GM23338 (cell line): ENCODE data around the gene UGT1A4. TPM values are rescaled to one million over a fixed set of nuclear protein-coding genes. Genes with fewer than 3 reads are reported as not detected.

Source experiments
- ATAC-seq: fragments of 200-7000 bp; cut with Tn5 transposase; 3 replicates; pipeline ENCODE4 v1.9.1; 2020
- DNase-seq: peaks from one replicate; pipeline ENCODE4 v3.0.0-alpha.2; 2015; ENCODE audit warnings: low spot score
- H2AFZ ChIP-seq: fragments of 200-600 bp; sonication (generic); 2 replicates; pipeline ENCODE4 v1.8.0; 2016; ENCODE audit warnings: antibody characterized with exemption, mild to moderate bottlenecking, moderate library complexity
- H3F3A ChIP-seq: fragments of 200-600 bp; sonication (generic); replicated peaks from 2 replicates; pipeline ENCODE4 v1.8.0; 2017; ENCODE audit warnings: antibody characterized with exemption, mixed run types, low read depth
- H3K27ac ChIP-seq: fragments of 200-600 bp; sonication (generic); 2 replicates; pipeline ENCODE4 v1.6.1; 2016; ENCODE audit warnings: low read depth
- H3K27me3 ChIP-seq: fragments of 200-600 bp; sonication (generic); 2 replicates; pipeline ENCODE4 v1.8.0; 2016; ENCODE audit warnings: mild to moderate bottlenecking, mixed run types, moderate library complexity; ENCODE audit not compliant: insufficient read depth
- H3K36me3 ChIP-seq: fragments of 200-600 bp; sonication (generic); 2 replicates; pipeline ENCODE4 v1.8.0; 2016; ENCODE audit warnings: mild to moderate bottlenecking; ENCODE audit not compliant: insufficient read depth
- H3K4me1 ChIP-seq: fragments of 200-600 bp; sonication (generic); 2 replicates; pipeline ENCODE4 v1.8.0; 2016; ENCODE audit warnings: mild to moderate bottlenecking, moderate library complexity; ENCODE audit not compliant: insufficient read depth
- H3K4me2 ChIP-seq: fragments of 200-600 bp; sonication (generic); 2 replicates; pipeline ENCODE4 v1.7.1; 2017; ENCODE audit warnings: mixed run types
- H3K4me3 ChIP-seq: fragments of 200-600 bp; sonication (generic); 2 replicates; pipeline ENCODE4 v1.6.1; 2016; ENCODE audit warnings: mixed run types
- H3K79me2 ChIP-seq: fragments of 200-600 bp; sonication (generic); replicated peaks from 2 replicates; pipeline ENCODE4 v1.8.0; 2017; ENCODE audit warnings: mild to moderate bottlenecking; ENCODE audit not compliant: insufficient read depth
- H3K9me2 ChIP-seq: fragments of 200-600 bp; sonication (generic); 2 replicates; pipeline ENCODE4 v1.8.0; 2017; ENCODE audit not compliant: insufficient read depth
- H4K20me1 ChIP-seq: fragments of 200-600 bp; sonication (generic); replicated peaks from 2 replicates; pipeline ENCODE4 v1.8.0; 2017; ENCODE audit warnings: mild to moderate bottlenecking; ENCODE audit not compliant: insufficient read depth
- H3K27ac Mint-ChIP-seq: 2 replicates; pipeline ENCODE4 v1.8.0; 2020; ENCODE audit warnings: inconsistent platforms, mild to moderate bottlenecking, moderate library complexity, mixed read lengths
- H3K27me3 Mint-ChIP-seq: 3 replicates; pipeline ENCODE4 v1.8.0; 2022; ENCODE audit warnings: low read depth, mild to moderate bottlenecking, moderate library complexity, mixed read lengths, inconsistent platforms; ENCODE audit not compliant: insufficient read depth, poor library complexity
- H3K36me3 Mint-ChIP-seq: 3 replicates; pipeline ENCODE4 v1.8.0; 2021; ENCODE audit warnings: low read depth, mild to moderate bottlenecking, inconsistent platforms, moderate library complexity, mixed read lengths
- H3K4me1 Mint-ChIP-seq: 3 replicates; pipeline ENCODE4 v1.8.0; 2020; ENCODE audit warnings: mild to moderate bottlenecking, inconsistent platforms, mixed read lengths
- H3K4me3 Mint-ChIP-seq: 3 replicates; pipeline ENCODE4 v1.8.0; 2021; ENCODE audit warnings: moderate library complexity, mild to moderate bottlenecking, inconsistent platforms, mixed read lengths
- H3K9me3 Mint-ChIP-seq: 3 replicates; pipeline ENCODE4 v1.8.0; 2020; ENCODE audit warnings: moderate library complexity, mild to moderate bottlenecking, inconsistent platforms, mixed read lengths
- CREB1 ChIP-seq: fragments of 250-450 bp; sonication (Bioruptor Pico); IDR thresholded peaks from 2 replicates; pipeline ENCODE4 v1.5.0; 2020; ENCODE audit warnings: low read depth, mild to moderate bottlenecking, moderate library complexity
- EZH2 ChIP-seq: fragments of 200-600 bp; sonication (generic); IDR thresholded peaks from one replicate; pipeline ENCODE4 v1.8.0; 2017; ENCODE audit warnings: antibody characterized with exemption, mild to moderate bottlenecking, low read depth; ENCODE audit not compliant: unreplicated experiment
- EZH2phosphoT487 ChIP-seq: fragments of 200-600 bp; sonication (generic); IDR thresholded peaks from one replicate; pipeline ENCODE4 v1.8.1; 2018; ENCODE audit warnings: antibody characterized with exemption; ENCODE audit not compliant: unreplicated experiment
- NANOG ChIP-seq: IDR thresholded peaks from 2 replicates; pipeline ENCODE4 v1.6.1; 2016; ENCODE audit warnings: antibody characterized with exemption, borderline replicate concordance
- POLR2AphosphoS5 ChIP-seq: IDR thresholded peaks from 2 replicates; pipeline ENCODE4 v1.6.1; 2016; ENCODE audit warnings: antibody characterized with exemption, low read depth
- STAT1 ChIP-seq: IDR thresholded peaks from one replicate; pipeline ENCODE4 v1.6.1; 2016; ENCODE audit warnings: antibody characterized with exemption; ENCODE audit not compliant: unreplicated experiment
- ZNF114 ChIP-seq: fragments of 250-450 bp; sonication (Bioruptor Pico); IDR thresholded peaks from 2 replicates; pipeline ENCODE4 v1.5.0; 2020; ENCODE audit warnings: mild to moderate bottlenecking, moderate library complexity
- ZNF331 ChIP-seq: fragments of 250-450 bp; sonication (Bioruptor Pico); IDR thresholded peaks from 2 replicates; pipeline ENCODE4 v1.5.0; 2020; ENCODE audit warnings: low read depth, mild to moderate bottlenecking, moderate library complexity
- polyA plus RNA-seq: library from polyadenylated mRNA; unstranded; fragments of >200 nt; fragmentation: Nextera tagmentation; extraction: Ambion mirVana; gene quantifications from 2 replicates; pipeline ENCODE4 v1.2.1, GENCODE V29; 2016
- total RNA-seq: library from RNA; depleted of rRNA; stranded (reverse); fragments of >200 nt; shearing (Covaris generic); gene quantifications from 2 replicates; pipeline ENCODE4 v1.2.3, GENCODE V29; 2014
- TF ChIP-seq, protein P1 (sequence below), 2 experiments: fragments of 200-600 bp in 1 of 2; sonication (generic) in 1 of 2; conservative IDR thresholded peaks; 2 replicates each; pipeline versions ENCODE4 v1.5.1 to v1.6.1; 2016 to 2017; ENCODE audit warnings: antibody characterized with exemption in 2 of 2, low read depth in 2 of 2, mild to moderate bottlenecking in 2 of 2, moderate library complexity in 1 of 2
- TF ChIP-seq, protein P2 (sequence below): IDR thresholded peaks from 2 replicates; pipeline ENCODE4 v1.6.1; 2016; ENCODE audit warnings: antibody characterized with exemption
- TF ChIP-seq, protein P3 (sequence below): IDR thresholded peaks from one replicate; pipeline ENCODE4 v1.6.1; 2018; ENCODE audit warnings: antibody characterized with exemption; ENCODE audit not compliant: unreplicated experiment

Gene UGT1A4
- total and polyA plus RNA-seq, 2 experiments from 2014 or later, result not detected

DNA sequence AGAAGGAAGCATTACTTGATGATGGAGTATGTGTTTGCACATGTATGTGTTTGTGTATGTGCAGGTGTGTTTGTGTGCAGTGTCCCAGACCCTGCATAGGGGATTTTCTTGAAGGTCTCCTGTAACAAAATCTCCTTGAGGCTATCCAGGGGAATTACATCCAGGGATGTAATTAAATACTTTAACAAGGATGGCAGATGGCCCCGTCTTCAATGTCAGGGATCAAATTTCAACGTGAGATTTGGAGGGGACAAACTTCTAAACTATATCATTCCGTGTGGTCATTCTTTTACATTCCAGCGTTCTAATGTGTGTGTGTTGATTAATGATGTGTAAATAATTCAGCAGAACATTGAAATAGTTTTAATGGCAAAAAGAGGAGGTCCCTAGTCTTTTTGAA, 43.5 kb upstream of the UGT1A4 start:
- H3K27me3 ChIP-seq, result no peaks in the 10 kb centered on the region
- H3K9me3 Mint-ChIP-seq, result no peaks in the 10 kb centered on the region; the same call in 2 of the 3 replicates
- H3K36me3 Mint-ChIP-seq, result no peaks in the 10 kb centered on the region
- no peak overlapping the region for H3K4me3 Mint-ChIP-seq
- H3K4me3 ChIP-seq, result no peak overlapping the region
- no peak overlapping the region for H3K27ac ChIP-seq
- H3K9me2 ChIP-seq, result no peaks in the 10 kb centered on the region
- no peak overlapping the region for H3K4me2 ChIP-seq
- H2AFZ ChIP-seq, result no peak overlapping the region
- ATAC-seq (peak; percentile 65; the same call in 2 of the 3 replicates), DNase-seq (peak; percentile 52)
- TF ChIP-seq, protein P1, sequence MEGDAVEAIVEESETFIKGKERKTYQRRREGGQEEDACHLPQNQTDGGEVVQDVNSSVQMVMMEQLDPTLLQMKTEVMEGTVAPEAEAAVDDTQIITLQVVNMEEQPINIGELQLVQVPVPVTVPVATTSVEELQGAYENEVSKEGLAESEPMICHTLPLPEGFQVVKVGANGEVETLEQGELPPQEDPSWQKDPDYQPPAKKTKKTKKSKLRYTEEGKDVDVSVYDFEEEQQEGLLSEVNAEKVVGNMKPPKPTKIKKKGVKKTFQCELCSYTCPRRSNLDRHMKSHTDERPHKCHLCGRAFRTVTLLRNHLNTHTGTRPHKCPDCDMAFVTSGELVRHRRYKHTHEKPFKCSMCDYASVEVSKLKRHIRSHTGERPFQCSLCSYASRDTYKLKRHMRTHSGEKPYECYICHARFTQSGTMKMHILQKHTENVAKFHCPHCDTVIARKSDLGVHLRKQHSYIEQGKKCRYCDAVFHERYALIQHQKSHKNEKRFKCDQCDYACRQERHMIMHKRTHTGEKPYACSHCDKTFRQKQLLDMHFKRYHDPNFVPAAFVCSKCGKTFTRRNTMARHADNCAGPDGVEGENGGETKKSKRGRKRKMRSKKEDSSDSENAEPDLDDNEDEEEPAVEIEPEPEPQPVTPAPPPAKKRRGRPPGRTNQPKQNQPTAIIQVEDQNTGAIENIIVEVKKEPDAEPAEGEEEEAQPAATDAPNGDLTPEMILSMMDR (conservative IDR thresholded peaks at IDR 0.05; ENCODE audit: low read depth in 2 of 2), result peak in 1 of 2 experiments; percentile 36; a peak in 1 of 4 replicates
- no peak for TF ChIP-seq ZNF114 (CRISPR knock-in tag)
- H3K79me2 ChIP-seq, result no peaks in the 10 kb centered on the region
- H3K4me1 ChIP-seq, result no peaks in the 10 kb centered on the region; the same call in 1 of the 2 replicates
- H4K20me1 ChIP-seq, result no peaks in the 10 kb centered on the region
- no peak overlapping the region for H3K27ac Mint-ChIP-seq
- peaks cover 6% of the 10 kb centered on the region; the same call in 2 of the 3 replicates for H3K4me1 Mint-ChIP-seq
- no peaks in the 10 kb centered on the region for H3F3A ChIP-seq
- H3K36me3 ChIP-seq, result no peaks in the 10 kb centered on the region
- no peaks in the 10 kb centered on the region for H3K27me3 Mint-ChIP-seq

DNA sequence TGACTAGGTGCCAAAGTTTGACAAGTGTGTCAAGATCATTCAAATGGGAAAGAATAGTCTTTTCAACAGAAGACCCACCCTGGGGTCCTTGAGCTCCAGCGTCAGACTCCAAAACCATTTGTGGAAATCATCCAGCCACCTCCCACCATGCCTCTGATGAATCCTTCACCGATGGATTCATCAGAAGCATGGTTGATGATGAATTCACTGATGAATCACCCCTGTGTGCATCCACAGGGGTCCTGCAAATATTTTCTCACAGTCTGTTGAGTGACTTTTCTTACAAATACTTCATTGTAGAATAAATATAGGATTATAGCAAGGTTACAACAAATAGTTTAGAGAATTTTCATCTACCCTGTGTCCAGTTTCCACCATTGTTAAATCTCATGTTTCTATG, 42.5 kb upstream of the UGT1A4 start:
- H3K9me2 ChIP-seq, result no peaks in the 10 kb centered on the region
- H3K4me3 Mint-ChIP-seq, result no peak overlapping the region
- no peaks in the 10 kb centered on the region; the same call in 2 of the 3 replicates for H3K9me3 Mint-ChIP-seq
- peaks cover 6% of the 10 kb centered on the region; the same call in 2 of the 3 replicates for H3K4me1 Mint-ChIP-seq
- H3K36me3 ChIP-seq, result no peaks in the 10 kb centered on the region
- no peak for TF ChIP-seq NANOG
- no peak for TF ChIP-seq EZH2phosphoT487
- no peak overlapping the region for H3K27ac ChIP-seq
- H3K79me2 ChIP-seq, result no peaks in the 10 kb centered on the region
- DNase-seq (no peak), ATAC-seq (no peak)
- H3F3A ChIP-seq, result no peaks in the 10 kb centered on the region
- H2AFZ ChIP-seq, result no peak overlapping the region
- no peaks in the 10 kb centered on the region for H3K27me3 Mint-ChIP-seq
- no peak overlapping the region for H3K4me3 ChIP-seq
- no peaks in the 10 kb centered on the region for H3K27me3 ChIP-seq
- H3K27ac Mint-ChIP-seq, result no peak overlapping the region
- no peaks in the 10 kb centered on the region; the same call in 1 of the 2 replicates for H3K4me1 ChIP-seq
- no peaks in the 10 kb centered on the region for H3K36me3 Mint-ChIP-seq
- H3K4me2 ChIP-seq, result no peak overlapping the region
- H4K20me1 ChIP-seq, result no peaks in the 10 kb centered on the region

DNA sequence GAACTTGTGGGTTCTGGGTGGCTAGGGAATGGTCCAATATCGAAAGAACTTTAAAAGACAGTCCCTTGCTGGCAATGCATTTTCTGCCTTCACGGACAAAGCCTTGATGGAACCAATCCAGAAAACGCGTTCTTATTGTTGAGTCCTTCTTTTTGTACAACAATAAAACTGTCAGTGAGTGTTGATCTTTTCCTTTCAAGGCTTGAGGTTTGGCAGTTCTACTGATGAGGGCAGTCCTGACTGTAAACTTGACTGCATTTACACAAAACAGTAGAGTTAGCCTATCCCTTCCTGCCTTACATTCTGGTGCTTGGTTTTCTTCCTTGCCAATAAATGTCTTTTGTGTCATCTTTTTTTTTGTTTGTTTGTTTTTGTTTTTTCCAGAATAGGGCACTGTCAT, 39.3 kb upstream of the UGT1A4 start:
- Histone ChIP-seq H3K4me2 (no peak overlapping the region), H3K79me2 (no peaks in the 10 kb centered on the region), H3K36me3 (no peaks in the 10 kb centered on the region), H3K4me1 (no peaks in the 10 kb centered on the region; the same call in 1 of the 2 replicates), H3K4me3 (no peak overlapping the region), H3K9me2 (no peaks in the 10 kb centered on the region), H2AFZ (no peak overlapping the region), H3K27me3 (no peaks in the 10 kb centered on the region), H3F3A (no peaks in the 10 kb centered on the region), H3K27ac (no peak overlapping the region), H4K20me1 (no peaks in the 10 kb centered on the region)
- no peak overlapping the region for H3K27ac Mint-ChIP-seq
- no peaks in the 10 kb centered on the region; the same call in 2 of the 3 replicates for H3K9me3 Mint-ChIP-seq
- TF ChIP-seq POLR2AphosphoS5 (no peak), EZH2 (no peak), NANOG (no peak), STAT1 (no peak), CREB1 (no peak), ZNF114 (CRISPR knock-in tag) (no peak), ZNF331 (CRISPR knock-in tag) (no peak)
- TF ChIP-seq, protein P1 (conservative IDR thresholded peaks at IDR 0.05; ENCODE audit: low read depth in 2 of 2), result no peak
- TF ChIP-seq, protein P2, sequence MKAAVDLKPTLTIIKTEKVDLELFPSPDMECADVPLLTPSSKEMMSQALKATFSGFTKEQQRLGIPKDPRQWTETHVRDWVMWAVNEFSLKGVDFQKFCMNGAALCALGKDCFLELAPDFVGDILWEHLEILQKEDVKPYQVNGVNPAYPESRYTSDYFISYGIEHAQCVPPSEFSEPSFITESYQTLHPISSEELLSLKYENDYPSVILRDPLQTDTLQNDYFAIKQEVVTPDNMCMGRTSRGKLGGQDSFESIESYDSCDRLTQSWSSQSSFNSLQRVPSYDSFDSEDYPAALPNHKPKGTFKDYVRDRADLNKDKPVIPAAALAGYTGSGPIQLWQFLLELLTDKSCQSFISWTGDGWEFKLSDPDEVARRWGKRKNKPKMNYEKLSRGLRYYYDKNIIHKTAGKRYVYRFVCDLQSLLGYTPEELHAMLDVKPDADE, result no peak
- TF ChIP-seq, protein P3, sequence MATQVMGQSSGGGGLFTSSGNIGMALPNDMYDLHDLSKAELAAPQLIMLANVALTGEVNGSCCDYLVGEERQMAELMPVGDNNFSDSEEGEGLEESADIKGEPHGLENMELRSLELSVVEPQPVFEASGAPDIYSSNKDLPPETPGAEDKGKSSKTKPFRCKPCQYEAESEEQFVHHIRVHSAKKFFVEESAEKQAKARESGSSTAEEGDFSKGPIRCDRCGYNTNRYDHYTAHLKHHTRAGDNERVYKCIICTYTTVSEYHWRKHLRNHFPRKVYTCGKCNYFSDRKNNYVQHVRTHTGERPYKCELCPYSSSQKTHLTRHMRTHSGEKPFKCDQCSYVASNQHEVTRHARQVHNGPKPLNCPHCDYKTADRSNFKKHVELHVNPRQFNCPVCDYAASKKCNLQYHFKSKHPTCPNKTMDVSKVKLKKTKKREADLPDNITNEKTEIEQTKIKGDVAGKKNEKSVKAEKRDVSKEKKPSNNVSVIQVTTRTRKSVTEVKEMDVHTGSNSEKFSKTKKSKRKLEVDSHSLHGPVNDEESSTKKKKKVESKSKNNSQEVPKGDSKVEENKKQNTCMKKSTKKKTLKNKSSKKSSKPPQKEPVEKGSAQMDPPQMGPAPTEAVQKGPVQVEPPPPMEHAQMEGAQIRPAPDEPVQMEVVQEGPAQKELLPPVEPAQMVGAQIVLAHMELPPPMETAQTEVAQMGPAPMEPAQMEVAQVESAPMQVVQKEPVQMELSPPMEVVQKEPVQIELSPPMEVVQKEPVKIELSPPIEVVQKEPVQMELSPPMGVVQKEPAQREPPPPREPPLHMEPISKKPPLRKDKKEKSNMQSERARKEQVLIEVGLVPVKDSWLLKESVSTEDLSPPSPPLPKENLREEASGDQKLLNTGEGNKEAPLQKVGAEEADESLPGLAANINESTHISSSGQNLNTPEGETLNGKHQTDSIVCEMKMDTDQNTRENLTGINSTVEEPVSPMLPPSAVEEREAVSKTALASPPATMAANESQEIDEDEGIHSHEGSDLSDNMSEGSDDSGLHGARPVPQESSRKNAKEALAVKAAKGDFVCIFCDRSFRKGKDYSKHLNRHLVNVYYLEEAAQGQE, result no peak
- H3K4me3 Mint-ChIP-seq, result no peak overlapping the region
- H3K36me3 Mint-ChIP-seq, result no peaks in the 10 kb centered on the region
- peaks cover 6% of the 10 kb centered on the region; the same call in 2 of the 3 replicates for H3K4me1 Mint-ChIP-seq
- no peak for ATAC-seq
- H3K27me3 Mint-ChIP-seq, result peaks cover 4% of the 10 kb centered on the region
- DNase-seq, result no peak
